HS-5 (cell line): Measurements from ENCODE around the gene CPT1B.
"Not testable (repeated sequence)": the region's sequence is repeated elsewhere in the genome, so short reads cannot be mapped to it uniquely, and the experiment has no call there.

Experiments
- DNase-seq: peaks from one replicate; pipeline ENCODE4 v3.0.0-alpha.2; 2012; ENCODE audit warnings: low read depth

Gene CPT1B

GRCh38 chr22:50545522-50546325, 32.5 kb downstream of the CPT1B start, which contains the start of gene KLHDC7B:
KLHDC7B (plus strand) TSS chr22:50545899; CDS start chr22:50546244, 345 bp downstream.
- no peak for DNase-seq

- no peak for DNase-seq
These were observed 33.4 kb downstream of the CPT1B start for GRCh38 chr22:50544746-50545253.

GRCh38 chr22:50544078-50544745, 34.0 kb downstream of the CPT1B start:
- DNase-seq: no peak

GRCh38 chr22:50542416-50542927, 35.8 kb downstream of the CPT1B start:
- DNase-seq: no peak

GRCh38 chr22:50541667-50542026, 36.6 kb downstream of the CPT1B start:
- DNase-seq: not testable (repeated sequence)

- no peak for DNase-seq
These were observed 37.8 kb downstream of the CPT1B start for GRCh38 chr22:50540381-50540780.

GRCh38 chr22:50537765-50538164, 40.5 kb downstream of the CPT1B start:
- DNase-seq: no peak

GRCh38 chr22:50536226-50536625, 42.0 kb downstream of the CPT1B start:
- DNase-seq: no peak

- DNase-seq: no peak
These were observed 43.1 kb downstream of the CPT1B start for GRCh38 chr22:50535113-50535512.

GRCh38 chr22:50533856-50534711, 44.1 kb downstream of the CPT1B start:
- DNase-seq: not testable (repeated sequence)

- DNase-seq: no peak
These were observed 45.1 kb downstream of the CPT1B start for GRCh38 chr22:50532824-50533796.

GRCh38 chr22:50531962-50532674, 46.1 kb downstream of the CPT1B start:
- DNase-seq: no peak

- no peak for DNase-seq
These were observed 46.7 kb downstream of the CPT1B start for GRCh38 chr22:50531546-50531961.

GRCh38 chr22:50530877-50531545, 47.2 kb downstream of the CPT1B start:
- no peak for DNase-seq

- DNase-seq: no peak
These were observed 47.7 kb downstream of the CPT1B start for GRCh38 chr22:50530580-50530876.

GRCh38 chr22:50529897-50530579, 48.2 kb downstream of the CPT1B start, which contains the start of gene TYMP:
TYMP (minus strand) TSS chr22:50530012; CDS start chr22:50529709, 303 bp downstream.
- no peak for DNase-seq

GRCh38 chr22:50529416-50529896, 48.8 kb downstream of the CPT1B start:
- DNase-seq: no peak

GRCh38 chr22:50528682-50529415, 49.4 kb downstream of the CPT1B start:
- DNase-seq: no peak
